Central memory CD8-positive, alpha-beta T cell (primary cell): ENCODE results near the gene LRRFIP1.

Experiments
- ATAC-seq: fragments of 150-1000 bp; cut with Tn5 transposase; replicated peaks from 2 replicates; pipeline ENCODE4 v1.10.0; 2022; ENCODE audit warnings: mild to moderate bottlenecking, moderate FRiP score, moderate number of reproducible peaks; ENCODE audit not compliant: poor library complexity, severe bottlenecking; ENCODE audit errors: extremely low read depth
- DNase-seq, 2 donors: peaks; one replicate each; pipeline ENCODE4 v3.0.0; 2021; ENCODE audit warnings: low spot score in 2 of 2
- H3K27ac Mint-ChIP-seq: one replicate; pipeline ENCODE4 v1.8.0; 2022; ENCODE audit warnings: low read depth, mild to moderate bottlenecking, moderate library complexity, mixed read lengths
- H3K27me3 Mint-ChIP-seq: one replicate; pipeline ENCODE4 v1.8.0; 2022; ENCODE audit warnings: mixed read lengths
- H3K36me3 Mint-ChIP-seq: one replicate; pipeline ENCODE4 v1.8.0; 2022; ENCODE audit warnings: mild to moderate bottlenecking, moderate library complexity, mixed read lengths; ENCODE audit not compliant: insufficient read depth
- H3K4me1 Mint-ChIP-seq: one replicate; pipeline ENCODE4 v1.8.0; 2022; ENCODE audit warnings: mixed read lengths
- H3K4me3 Mint-ChIP-seq: one replicate; pipeline ENCODE4 v1.8.0; 2022; ENCODE audit warnings: mild to moderate bottlenecking, moderate library complexity, mixed read lengths
- H3K9me3 Mint-ChIP-seq: one replicate; pipeline ENCODE4 v1.8.0; 2022; ENCODE audit warnings: mixed read lengths

LRRFIP1 gene

DNA sequence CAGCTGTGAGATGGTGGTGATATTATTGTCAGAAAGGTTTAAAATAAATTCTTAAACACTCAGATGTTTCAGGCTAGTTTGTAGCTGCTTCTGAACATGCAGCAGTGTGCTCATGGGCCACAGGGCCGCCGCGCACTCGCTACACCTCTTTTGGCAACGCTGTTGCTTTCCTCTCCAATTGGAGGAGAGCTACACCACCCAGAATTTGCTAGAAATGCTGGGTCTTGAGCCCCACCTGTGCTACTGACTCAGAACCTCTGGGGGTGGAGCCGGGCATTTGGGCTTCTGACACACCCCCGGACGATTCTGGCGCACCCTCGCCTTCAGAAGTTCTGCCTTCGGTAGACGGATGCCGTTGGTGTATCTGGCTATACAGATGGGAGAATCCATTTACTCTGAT lies 15.7 kb downstream of the LRRFIP1 start:
- H3K27me3 Mint-ChIP-seq = peaks cover 60% of the 10 kb centered on the region
- no peak overlapping the region for H3K4me3 Mint-ChIP-seq
- no peak for ATAC-seq

DNA sequence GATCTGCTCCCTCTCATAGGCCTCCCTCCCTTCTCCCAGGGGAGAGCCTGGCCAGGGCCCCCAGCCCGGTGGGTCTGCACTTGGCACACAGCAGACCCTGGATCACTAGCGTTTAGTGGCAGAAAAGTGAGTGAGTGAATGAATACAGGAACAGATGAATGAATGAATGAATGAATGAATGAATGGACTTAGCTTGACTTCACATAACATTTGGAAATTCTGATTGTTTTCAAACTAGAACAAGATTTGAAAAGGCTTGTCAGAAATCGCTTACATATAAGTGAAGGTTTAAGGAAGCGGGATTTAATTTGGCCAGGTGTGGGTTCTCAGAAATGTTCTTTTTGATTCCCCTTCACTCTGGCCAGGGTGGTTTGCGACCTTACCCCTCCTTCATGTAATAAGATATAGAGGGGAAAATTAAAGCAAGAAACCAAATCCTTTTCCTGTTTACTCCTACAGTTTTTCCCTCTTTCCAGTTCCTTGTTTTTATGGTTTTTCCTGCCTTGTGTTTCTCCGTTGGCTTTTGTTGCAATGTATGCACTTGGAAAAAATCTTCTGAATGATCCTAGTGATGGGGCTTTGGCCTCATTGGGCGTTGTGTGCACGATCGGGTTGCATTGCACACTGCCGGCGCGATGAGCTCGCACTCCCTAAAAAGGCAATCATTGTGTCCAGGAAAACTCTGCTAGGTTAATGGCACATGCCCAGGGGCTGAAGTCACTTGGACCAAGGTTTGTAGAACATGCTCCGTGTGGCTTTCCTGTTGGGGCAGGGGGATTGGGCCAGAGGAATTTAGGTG lies 16.4 kb downstream of the LRRFIP1 start:
- DNase-seq = no peak
- peaks cover 62% of the 10 kb centered on the region for H3K27me3 Mint-ChIP-seq
- H3K9me3 Mint-ChIP-seq = no peaks in the 10 kb centered on the region
- no peak for ATAC-seq
- H3K27ac Mint-ChIP-seq = no peak overlapping the region
- H3K4me1 Mint-ChIP-seq = no peaks in the 10 kb centered on the region
- no peaks in the 10 kb centered on the region for H3K36me3 Mint-ChIP-seq
- no peak overlapping the region for H3K4me3 Mint-ChIP-seq

More for the DNA sequence above, 15.7 kb downstream of the LRRFIP1 start:
- H3K4me1 Mint-ChIP-seq = no peaks in the 10 kb centered on the region
- no peak for DNase-seq
- H3K36me3 Mint-ChIP-seq = no peaks in the 10 kb centered on the region
- H3K9me3 Mint-ChIP-seq = no peaks in the 10 kb centered on the region
- no peak overlapping the region for H3K27ac Mint-ChIP-seq

DNA sequence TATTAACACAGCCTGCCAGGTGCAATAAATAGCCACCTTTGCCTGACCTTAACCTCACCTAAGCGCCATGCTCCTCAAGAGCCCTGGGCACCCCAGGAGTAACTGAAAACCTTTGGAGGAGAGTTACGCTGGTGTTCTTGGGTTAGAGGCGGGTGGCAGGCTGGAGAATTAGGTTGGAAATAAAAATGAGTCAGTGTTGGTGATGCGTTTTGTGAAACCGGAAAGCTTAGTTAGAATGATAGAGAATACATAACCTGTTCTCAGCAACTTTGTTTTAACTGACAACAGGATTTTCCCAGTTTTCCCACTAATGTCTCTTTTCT lies 17.0 kb downstream of the LRRFIP1 start:
- ATAC-seq (no peak), DNase-seq (no peak)
- no peaks in the 10 kb centered on the region for H3K4me1 Mint-ChIP-seq
- no peaks in the 10 kb centered on the region for H3K9me3 Mint-ChIP-seq
- H3K27ac Mint-ChIP-seq = no peak overlapping the region
- H3K36me3 Mint-ChIP-seq = no peaks in the 10 kb centered on the region
- no peak overlapping the region for H3K4me3 Mint-ChIP-seq
- peaks cover 58% of the 10 kb centered on the region for H3K27me3 Mint-ChIP-seq

DNA sequence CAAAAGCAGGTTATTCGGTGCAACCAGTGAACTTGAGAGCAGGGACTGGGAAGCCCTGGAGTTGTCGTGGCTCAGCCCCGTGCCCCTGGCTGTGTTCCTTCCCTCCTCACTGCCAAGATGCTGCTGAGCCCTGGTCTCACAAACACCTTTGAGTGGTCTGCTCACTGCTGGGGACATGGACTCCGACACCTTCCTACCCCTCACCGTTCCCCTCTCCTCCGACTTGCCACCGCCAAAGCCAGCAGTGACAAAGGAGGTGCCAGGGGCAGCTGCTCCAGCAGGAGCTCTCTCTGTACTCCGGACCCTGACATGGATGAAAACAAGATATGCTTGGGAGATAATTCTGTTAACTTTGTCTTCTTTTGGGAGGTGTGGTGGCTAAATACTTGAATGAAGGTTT lies 17.9 kb downstream of the LRRFIP1 start:
- H3K36me3 Mint-ChIP-seq = no peaks in the 10 kb centered on the region
- no peaks in the 10 kb centered on the region for H3K9me3 Mint-ChIP-seq
- H3K27me3 Mint-ChIP-seq = peaks cover 63% of the 10 kb centered on the region
- ATAC-seq (no peak), DNase-seq (no peak)
- no peaks in the 10 kb centered on the region for H3K4me1 Mint-ChIP-seq
- H3K4me3 Mint-ChIP-seq = no peak overlapping the region
- no peak overlapping the region for H3K27ac Mint-ChIP-seq

DNA sequence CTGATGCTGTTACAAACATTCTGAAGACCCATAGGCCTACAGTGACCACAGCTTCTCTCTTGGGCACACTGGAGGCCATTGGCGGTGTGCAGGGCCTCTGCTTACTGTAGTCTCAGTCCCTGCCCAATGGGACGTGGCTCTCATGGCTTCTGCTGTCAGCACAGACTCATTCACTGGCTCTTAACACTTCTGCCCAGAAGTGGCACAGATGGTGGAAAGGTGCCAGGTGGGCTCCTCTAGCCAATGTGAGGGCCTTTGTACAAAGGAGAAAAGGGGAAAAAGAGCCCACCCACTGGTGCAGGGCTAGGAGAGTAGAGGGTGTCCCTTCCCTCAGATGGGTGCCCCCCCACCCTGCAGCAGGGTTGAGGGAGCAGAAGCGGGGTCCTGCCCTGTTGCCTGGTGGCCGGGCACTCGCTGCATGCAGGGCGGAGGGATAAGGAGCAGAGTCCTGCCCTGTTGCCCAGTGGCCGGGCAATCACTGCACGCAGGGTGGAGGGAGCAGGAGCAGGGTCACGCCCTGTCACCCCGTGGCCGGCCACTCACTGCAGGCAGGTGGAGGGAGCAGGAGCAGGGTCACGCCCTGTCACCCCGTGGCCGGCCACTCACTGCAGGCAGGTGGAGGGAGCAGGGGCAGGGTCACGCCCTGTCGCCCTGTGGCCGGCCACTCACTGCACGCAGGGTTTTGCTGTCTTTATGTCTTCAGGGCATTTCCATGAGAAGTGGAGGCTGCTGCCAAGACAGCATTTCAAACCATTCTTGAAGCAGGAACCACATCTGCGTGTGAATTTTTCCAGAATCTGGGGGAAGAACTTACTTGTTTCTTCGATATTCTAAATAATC lies 20.0 kb downstream of the LRRFIP1 start:
- Mint-ChIP-seq H3K27me3 (peaks cover 77% of the 10 kb centered on the region), H3K27ac (no peak overlapping the region), H3K4me1 (no peaks in the 10 kb centered on the region), H3K36me3 (no peaks in the 10 kb centered on the region), H3K4me3 (no peak overlapping the region), H3K9me3 (no peaks in the 10 kb centered on the region)
- ATAC-seq (no peak), DNase-seq (no peak)

DNA sequence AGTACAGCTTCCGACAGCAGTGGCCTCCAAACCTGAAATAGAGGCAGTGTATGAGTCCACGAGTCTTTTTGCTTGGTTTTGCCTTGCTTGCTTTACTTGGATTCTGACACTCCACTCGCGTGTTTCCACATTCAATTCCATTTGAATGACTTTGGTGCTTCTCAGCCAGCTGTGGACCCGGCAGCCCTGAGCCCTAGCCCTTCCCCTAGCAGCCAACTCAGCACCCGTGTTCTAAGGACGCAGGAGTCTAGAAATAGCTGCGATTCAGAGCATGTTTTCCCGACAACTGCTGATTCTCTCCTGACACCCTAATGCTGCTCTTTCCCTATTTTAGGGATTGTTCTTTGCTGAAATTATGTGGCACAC lies 20.6 kb downstream of the LRRFIP1 start:
- ATAC-seq (no peak), DNase-seq (no peak)
- H3K9me3 Mint-ChIP-seq = no peaks in the 10 kb centered on the region
- no peak overlapping the region for H3K27ac Mint-ChIP-seq
- no peak overlapping the region for H3K4me3 Mint-ChIP-seq
- no peaks in the 10 kb centered on the region for H3K4me1 Mint-ChIP-seq
- no peaks in the 10 kb centered on the region for H3K36me3 Mint-ChIP-seq
- peaks cover 83% of the 10 kb centered on the region for H3K27me3 Mint-ChIP-seq

DNA sequence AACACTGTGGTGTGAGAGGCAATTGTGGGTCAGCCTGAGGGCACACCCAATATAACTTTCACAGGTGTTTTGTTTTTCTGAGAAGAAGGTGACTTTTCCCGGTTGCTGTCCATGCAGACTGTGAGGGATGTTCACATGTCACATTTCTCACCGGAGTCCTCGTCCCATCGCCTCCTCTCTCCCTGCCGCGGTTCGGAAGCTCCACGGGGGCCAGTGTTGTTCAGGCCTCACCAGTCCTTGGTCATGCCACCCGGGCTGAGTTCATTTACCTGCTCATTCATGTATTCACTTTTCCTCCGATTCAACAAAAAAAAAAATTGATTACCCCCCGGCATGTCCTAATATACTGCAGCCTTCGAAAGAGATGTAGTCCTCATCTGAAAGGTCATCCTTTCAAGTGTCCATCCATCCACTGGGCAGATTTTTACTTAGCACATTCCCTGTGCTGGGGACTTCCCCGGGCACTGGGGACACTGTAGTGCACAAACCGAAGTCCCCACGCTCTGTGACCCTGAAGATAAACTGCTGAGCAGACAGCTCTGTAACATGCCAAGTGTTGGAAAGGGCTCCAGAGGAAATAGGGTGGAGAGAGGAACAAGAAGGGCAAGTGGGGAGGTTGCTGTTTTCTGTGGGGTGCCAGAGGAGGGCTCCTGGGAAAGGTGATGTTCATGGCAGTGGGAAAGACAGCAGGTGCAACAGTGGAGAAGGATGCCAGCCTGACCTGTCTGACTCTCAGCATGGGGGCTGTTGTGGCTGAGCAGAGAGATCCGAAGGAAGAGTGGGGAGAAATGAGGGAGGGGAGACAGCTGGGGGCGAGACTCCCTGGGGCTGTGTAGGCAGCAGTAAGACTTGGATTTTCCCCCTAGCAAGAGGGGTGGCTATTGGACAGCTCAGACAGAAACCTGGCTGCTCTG lies 22.4 kb downstream of the LRRFIP1 start:
- no peaks in the 10 kb centered on the region for H3K36me3 Mint-ChIP-seq
- H3K4me1 Mint-ChIP-seq = no peaks in the 10 kb centered on the region
- no peak for ATAC-seq
- H3K4me3 Mint-ChIP-seq = no peak overlapping the region
- H3K27ac Mint-ChIP-seq = no peak overlapping the region
- no peaks in the 10 kb centered on the region for H3K9me3 Mint-ChIP-seq
- DNase-seq = no peak
- H3K27me3 Mint-ChIP-seq = peaks cover 86% of the 10 kb centered on the region

DNA sequence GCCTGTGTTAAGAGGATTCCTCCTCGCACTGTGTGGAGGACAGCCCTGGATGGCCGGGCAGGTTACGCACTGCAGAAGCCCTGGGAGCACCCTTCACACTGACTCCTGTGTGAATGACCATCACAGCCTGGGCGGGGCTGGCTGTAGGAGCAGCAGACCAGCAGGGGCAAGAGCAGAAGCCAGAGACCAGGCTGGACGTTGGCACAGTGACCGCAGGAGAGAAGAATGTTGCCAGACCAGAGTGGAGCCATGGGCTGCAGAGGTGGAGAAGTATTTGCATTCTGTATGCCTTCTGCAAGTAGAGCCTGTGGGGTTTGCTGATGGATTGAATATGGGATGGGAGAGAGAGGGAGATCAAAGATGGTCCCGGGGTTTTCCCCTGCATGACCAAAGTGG lies 23.1 kb downstream of the LRRFIP1 start:
- ATAC-seq = no peak
- H3K4me1 Mint-ChIP-seq = no peaks in the 10 kb centered on the region
- DNase-seq = no peak
- no peak overlapping the region for H3K4me3 Mint-ChIP-seq
- no peak overlapping the region for H3K27ac Mint-ChIP-seq
- H3K36me3 Mint-ChIP-seq = no peaks in the 10 kb centered on the region
- H3K27me3 Mint-ChIP-seq = peaks cover 86% of the 10 kb centered on the region
- H3K9me3 Mint-ChIP-seq = no peaks in the 10 kb centered on the region

DNA sequence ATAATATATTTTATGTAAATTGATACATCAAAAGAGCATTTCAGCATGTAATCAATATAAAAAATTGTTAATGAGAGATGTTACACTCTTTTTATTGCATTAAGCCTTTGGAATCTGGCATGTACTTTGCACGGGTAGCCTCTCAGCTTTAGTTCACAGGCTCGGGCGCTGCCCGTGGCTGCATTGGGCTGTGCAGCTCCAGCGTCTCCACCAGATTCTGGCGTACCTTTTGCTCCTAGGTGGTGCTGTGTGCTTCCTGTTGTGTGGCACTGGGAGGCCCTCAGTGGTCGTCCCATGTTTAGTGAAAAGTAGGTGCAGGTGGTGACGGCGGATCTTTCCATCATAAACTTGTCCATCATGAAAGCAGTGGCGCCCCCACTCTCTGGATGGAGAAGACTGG lies 24.4 kb downstream of the LRRFIP1 start:
- Mint-ChIP-seq H3K36me3 (no peaks in the 10 kb centered on the region), H3K4me3 (no peak overlapping the region), H3K27me3 (peaks cover 86% of the 10 kb centered on the region), H3K4me1 (no peaks in the 10 kb centered on the region), H3K9me3 (no peaks in the 10 kb centered on the region), H3K27ac (no peak overlapping the region)
- ATAC-seq (no peak), DNase-seq (no peak)

DNA sequence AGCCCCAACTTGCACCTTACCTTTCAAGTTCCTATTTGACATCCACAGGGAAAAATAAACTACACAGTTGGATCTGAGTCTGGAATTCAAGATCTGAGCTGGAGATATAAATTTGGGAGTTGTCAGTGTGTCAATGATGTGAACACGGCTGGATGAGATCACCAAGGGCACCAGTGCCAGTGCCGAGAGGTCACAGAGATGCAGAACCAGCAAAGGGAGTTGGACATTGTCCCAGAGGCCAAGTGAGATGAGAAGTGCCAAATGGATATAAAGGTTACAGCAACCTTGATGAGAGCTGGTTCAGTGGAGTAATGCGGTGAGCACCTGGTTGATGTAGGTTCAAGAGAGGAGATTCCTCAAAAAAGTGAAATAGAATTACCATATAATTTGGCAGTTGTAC lies 24.8 kb downstream of the LRRFIP1 start:
- Mint-ChIP-seq H3K27ac (no peak overlapping the region), H3K9me3 (no peaks in the 10 kb centered on the region), H3K4me3 (no peak overlapping the region), H3K4me1 (no peaks in the 10 kb centered on the region), H3K36me3 (no peaks in the 10 kb centered on the region), H3K27me3 (peaks cover 86% of the 10 kb centered on the region)
- DNase-seq = no peak
- ATAC-seq = no peak

DNA sequence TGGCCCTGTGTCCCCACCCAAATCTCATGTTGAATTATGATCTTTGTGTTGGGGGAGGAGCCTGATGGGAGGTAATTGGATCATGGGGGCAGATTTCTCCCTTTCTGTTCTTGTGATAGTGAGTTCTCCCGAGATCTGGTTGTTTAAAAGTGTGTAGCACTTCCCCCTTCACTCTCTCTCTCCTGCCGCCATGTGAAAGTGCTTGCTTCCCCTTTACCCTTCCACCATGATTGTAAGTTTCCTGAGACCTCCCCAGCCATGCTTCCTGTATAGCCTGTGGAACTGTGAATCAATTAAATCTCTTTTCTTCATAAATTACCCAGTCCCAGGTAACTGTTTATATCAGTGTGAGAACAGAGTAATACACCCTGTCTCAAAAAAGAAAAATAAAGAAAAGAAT lies 25.5 kb downstream of the LRRFIP1 start:
- Mint-ChIP-seq H3K27me3 (peaks cover 86% of the 10 kb centered on the region), H3K4me1 (no peaks in the 10 kb centered on the region), H3K36me3 (no peaks in the 10 kb centered on the region), H3K9me3 (no peaks in the 10 kb centered on the region), H3K4me3 (no peak overlapping the region), H3K27ac (no peak overlapping the region)
- no peak for DNase-seq
- no peak for ATAC-seq

DNA sequence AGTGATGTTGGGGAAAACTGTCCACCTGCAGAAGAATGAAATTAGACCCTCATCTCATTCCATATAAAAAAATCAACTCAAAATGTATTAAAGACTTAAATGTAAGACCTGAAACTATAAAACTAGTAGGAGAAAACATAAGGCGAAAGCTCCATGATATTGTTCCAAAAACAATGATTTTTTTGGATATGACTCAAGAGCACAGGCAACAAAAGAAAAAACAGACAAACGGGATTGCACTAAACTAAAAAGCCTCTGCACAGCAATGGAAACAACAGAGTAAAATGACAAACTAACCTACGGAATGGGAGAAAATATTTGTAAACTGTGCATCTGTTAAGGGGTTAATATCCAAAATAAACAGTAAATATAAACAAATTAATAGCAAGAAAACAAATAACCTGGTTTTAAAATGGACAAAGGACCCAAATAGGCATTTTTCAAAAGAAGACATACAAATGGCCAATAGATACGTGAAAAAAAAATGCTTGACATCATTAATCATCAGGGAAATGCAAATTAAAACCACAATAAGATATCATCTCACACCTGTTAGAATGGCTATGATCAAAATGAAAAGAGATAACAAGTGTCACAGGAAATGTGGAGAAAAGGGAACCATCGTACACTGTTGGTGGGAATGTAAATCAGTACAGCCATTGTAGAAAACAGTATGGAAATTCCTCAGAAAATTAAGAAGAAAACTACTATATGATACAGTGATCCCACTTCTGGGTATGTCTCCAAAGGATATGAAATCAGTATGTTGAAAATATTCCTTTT lies 26.6 kb downstream of the LRRFIP1 start:
- no peaks in the 10 kb centered on the region for H3K9me3 Mint-ChIP-seq
- no peaks in the 10 kb centered on the region for H3K4me1 Mint-ChIP-seq
- H3K36me3 Mint-ChIP-seq = no peaks in the 10 kb centered on the region
- no peak overlapping the region for H3K4me3 Mint-ChIP-seq
- peaks cover 90% of the 10 kb centered on the region for H3K27me3 Mint-ChIP-seq
- ATAC-seq (no peak), DNase-seq (no peak)
- no peak overlapping the region for H3K27ac Mint-ChIP-seq
